Measurements from ENCODE around the gene IGFBP6. TPM values are rescaled to one million over a fixed set of nuclear protein-coding genes. Genes with fewer than 3 reads are reported as not detected.

The IGFBP6 gene
- total RNA-seq, 1 donor = 577 TPM

DNA sequence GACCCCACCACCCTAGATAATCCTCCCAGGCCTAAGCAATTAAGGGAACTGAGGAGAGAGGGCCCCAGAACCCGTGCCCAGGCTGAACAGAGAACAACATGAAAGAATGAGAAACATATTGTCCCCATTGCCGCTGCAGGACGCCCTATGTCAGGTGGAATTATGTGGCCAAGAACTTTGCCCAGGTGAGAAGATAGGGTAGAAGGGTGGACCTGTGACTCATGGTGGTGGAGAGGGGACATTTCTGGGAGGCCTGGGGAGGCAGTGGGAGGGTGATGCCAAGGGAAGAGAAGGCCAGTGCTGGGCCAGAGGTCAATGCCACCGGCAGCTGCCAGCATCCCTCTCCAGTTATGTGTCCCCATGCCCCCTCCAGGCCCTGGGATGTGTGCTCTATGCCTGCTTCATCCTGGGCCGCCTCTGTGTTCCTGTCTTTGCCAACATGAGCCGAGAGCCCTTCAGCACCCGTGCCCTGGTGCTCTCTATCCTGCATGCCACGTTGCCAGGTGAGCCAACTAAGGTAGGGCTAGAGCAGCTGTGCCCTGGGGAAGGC lies 21.4 kb downstream of the IGFBP6 start:
- Histone ChIP-seq H3K27me3 (ENCODE audit: insufficient read depth, low read length) (no peaks in the 10 kb centered on the region), H3K4me1 (ENCODE audit: insufficient read depth, low read length) (peaks cover 6% of the 10 kb centered on the region), H3K79me2 (ENCODE audit: insufficient read depth, low read length) (no peaks in the 10 kb centered on the region), H2AFZ (ENCODE audit: low read length) (no peak overlapping the region), H4K20me1 (ENCODE audit: insufficient read depth, low read length) (no peaks in the 10 kb centered on the region), H3K9me3 (ENCODE audit: low read depth, low read length) (no peaks in the 10 kb centered on the region), H3K27ac (ENCODE audit: low read depth, low read length) (no peak overlapping the region), H3K36me3 (ENCODE audit: insufficient read depth, low read length) (no peaks in the 10 kb centered on the region), H3K4me2 (ENCODE audit: insufficient read depth, low read length) (no peak overlapping the region), H3K4me3 (ENCODE audit: insufficient read depth, low read length) (no peak overlapping the region)
- TF ChIP-seq, protein P1, sequence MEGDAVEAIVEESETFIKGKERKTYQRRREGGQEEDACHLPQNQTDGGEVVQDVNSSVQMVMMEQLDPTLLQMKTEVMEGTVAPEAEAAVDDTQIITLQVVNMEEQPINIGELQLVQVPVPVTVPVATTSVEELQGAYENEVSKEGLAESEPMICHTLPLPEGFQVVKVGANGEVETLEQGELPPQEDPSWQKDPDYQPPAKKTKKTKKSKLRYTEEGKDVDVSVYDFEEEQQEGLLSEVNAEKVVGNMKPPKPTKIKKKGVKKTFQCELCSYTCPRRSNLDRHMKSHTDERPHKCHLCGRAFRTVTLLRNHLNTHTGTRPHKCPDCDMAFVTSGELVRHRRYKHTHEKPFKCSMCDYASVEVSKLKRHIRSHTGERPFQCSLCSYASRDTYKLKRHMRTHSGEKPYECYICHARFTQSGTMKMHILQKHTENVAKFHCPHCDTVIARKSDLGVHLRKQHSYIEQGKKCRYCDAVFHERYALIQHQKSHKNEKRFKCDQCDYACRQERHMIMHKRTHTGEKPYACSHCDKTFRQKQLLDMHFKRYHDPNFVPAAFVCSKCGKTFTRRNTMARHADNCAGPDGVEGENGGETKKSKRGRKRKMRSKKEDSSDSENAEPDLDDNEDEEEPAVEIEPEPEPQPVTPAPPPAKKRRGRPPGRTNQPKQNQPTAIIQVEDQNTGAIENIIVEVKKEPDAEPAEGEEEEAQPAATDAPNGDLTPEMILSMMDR (IDR thresholded peaks at IDR 0.05; ENCODE audit: extremely low read depth, low read depth, low read length) = no peak
- peak; percentile 64 for DNase-seq (ENCODE audit: insufficient read length, low spot score, missing footprints)

GRCh38 chr12:53120685-53121525 lies 23.4 kb downstream of the IGFBP6 start:
- no peak overlapping the region for H3K27ac ChIP-seq (ENCODE audit: low read depth, low read length)
- H3K4me3 ChIP-seq (ENCODE audit: insufficient read depth, low read length) = no peak overlapping the region
- H3K79me2 ChIP-seq (ENCODE audit: insufficient read depth, low read length) = no peaks in the 10 kb centered on the region
- H3K36me3 ChIP-seq (ENCODE audit: insufficient read depth, low read length) = no peaks in the 10 kb centered on the region
- peaks cover 9% of the 10 kb centered on the region for H3K4me1 ChIP-seq (ENCODE audit: insufficient read depth, low read length)
- H3K4me2 ChIP-seq (ENCODE audit: insufficient read depth, low read length) = no peak overlapping the region
- no peaks in the 10 kb centered on the region for H4K20me1 ChIP-seq (ENCODE audit: insufficient read depth, low read length)
- H3K9me3 ChIP-seq (ENCODE audit: low read depth, low read length) = no peaks in the 10 kb centered on the region
- no peak overlapping the region for H2AFZ ChIP-seq (ENCODE audit: low read length)
- TF ChIP-seq, protein P1 (IDR thresholded peaks at IDR 0.05; ENCODE audit: extremely low read depth, low read depth, low read length) = no peak
- DNase-seq (ENCODE audit: insufficient read length, low spot score, missing footprints) = peak; percentile 73
- no peaks in the 10 kb centered on the region for H3K27me3 ChIP-seq (ENCODE audit: insufficient read depth, low read length)

DNA sequence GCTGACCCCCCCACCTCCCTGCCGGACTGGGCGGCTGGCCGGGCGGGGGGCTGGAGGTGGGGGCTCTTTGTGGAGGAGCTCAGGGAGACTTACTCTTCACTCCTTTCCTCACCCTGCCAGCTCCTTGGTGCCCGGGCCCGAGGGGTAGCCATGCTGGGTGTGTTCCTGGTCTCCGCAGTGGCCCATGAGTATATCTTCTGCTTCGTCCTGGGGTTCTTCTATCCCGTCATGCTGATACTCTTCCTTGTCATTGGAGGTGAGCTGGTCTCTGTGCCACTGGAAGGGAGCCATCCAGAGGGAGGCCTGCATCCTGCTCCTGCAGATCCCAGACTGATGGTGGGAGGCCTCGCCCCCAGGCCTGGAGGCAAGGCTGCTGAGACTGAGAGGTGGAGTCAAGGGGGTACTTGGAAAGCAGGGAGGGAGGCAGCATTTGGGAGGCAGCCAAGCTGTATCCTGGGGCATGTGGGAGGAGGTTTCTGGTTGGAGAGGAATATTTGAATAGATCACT lies 25.5 kb downstream of the IGFBP6 start:
- Histone ChIP-seq H3K27me3 (ENCODE audit: insufficient read depth, low read length) (no peaks in the 10 kb centered on the region), H2AFZ (ENCODE audit: low read length) (peak overlapping the region; percentile 25), H3K79me2 (ENCODE audit: insufficient read depth, low read length) (no peaks in the 10 kb centered on the region), H3K4me2 (ENCODE audit: insufficient read depth, low read length) (no peak overlapping the region), H3K4me3 (ENCODE audit: insufficient read depth, low read length) (no peak overlapping the region), H3K36me3 (ENCODE audit: insufficient read depth, low read length) (no peaks in the 10 kb centered on the region), H4K20me1 (ENCODE audit: insufficient read depth, low read length) (no peaks in the 10 kb centered on the region), H3K4me1 (ENCODE audit: insufficient read depth, low read length) (peaks cover 9% of the 10 kb centered on the region), H3K9me3 (ENCODE audit: low read depth, low read length) (no peaks in the 10 kb centered on the region), H3K27ac (ENCODE audit: low read depth, low read length) (no peak overlapping the region)
- DNase-seq (ENCODE audit: insufficient read length, low spot score, missing footprints) = peak; percentile 66
- TF ChIP-seq, protein P1 (IDR thresholded peaks at IDR 0.05; ENCODE audit: extremely low read depth, low read depth, low read length) = no peak
